ENCODE measurements around the gene ADGB.
"Not testable (repeated sequence)": the region's sequence is repeated elsewhere in the genome, so short reads cannot be mapped to it uniquely, and the experiment has no call there.

The ADGB gene

DNA sequence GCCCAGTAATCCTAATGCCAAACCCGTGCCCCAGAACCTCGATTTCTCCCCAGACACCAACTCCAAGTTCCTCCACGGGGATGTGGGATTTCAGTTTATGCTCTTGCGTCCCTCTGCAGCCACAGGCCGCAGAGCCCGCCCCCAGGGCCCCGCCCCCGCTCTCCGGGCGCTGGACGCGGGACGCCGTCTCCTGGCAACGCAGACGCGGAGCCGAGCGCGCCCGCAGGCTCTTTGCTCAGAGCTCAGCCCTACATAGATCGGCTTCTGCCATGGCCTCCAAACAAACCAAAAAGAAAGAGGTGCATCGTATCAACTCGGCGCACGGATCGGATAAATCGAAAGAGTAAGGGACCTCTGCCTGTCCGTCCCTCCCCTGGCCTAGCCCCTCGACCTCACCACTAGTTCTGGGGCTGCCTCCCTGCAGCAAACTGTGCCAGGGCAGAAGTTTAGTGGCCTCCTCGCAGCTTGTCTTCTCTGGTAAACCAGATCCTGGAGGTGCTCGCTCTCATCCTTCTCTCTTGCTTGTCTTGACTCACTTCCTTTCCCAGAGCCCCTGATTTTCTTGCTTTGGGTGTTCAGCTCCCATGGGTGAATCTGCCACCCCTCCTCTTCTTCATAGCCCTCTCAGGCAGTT lies at the start of gene ADGB:
Gene ADGB (plus strand): TSS at position 201 of the 634 bp plus-strand sequence. CDS start 69 bp downstream, at position 270.
- no peak for TF ChIP-seq ZFX (IDR thresholded peaks at IDR 0.05; ENCODE audit: borderline replicate concordance)
- TF ChIP-seq, protein P1, sequence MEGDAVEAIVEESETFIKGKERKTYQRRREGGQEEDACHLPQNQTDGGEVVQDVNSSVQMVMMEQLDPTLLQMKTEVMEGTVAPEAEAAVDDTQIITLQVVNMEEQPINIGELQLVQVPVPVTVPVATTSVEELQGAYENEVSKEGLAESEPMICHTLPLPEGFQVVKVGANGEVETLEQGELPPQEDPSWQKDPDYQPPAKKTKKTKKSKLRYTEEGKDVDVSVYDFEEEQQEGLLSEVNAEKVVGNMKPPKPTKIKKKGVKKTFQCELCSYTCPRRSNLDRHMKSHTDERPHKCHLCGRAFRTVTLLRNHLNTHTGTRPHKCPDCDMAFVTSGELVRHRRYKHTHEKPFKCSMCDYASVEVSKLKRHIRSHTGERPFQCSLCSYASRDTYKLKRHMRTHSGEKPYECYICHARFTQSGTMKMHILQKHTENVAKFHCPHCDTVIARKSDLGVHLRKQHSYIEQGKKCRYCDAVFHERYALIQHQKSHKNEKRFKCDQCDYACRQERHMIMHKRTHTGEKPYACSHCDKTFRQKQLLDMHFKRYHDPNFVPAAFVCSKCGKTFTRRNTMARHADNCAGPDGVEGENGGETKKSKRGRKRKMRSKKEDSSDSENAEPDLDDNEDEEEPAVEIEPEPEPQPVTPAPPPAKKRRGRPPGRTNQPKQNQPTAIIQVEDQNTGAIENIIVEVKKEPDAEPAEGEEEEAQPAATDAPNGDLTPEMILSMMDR (IDR thresholded peaks at IDR 0.05) = no peak
- no peak within 1 kb of the TSS for H3K27ac ChIP-seq

DNA sequence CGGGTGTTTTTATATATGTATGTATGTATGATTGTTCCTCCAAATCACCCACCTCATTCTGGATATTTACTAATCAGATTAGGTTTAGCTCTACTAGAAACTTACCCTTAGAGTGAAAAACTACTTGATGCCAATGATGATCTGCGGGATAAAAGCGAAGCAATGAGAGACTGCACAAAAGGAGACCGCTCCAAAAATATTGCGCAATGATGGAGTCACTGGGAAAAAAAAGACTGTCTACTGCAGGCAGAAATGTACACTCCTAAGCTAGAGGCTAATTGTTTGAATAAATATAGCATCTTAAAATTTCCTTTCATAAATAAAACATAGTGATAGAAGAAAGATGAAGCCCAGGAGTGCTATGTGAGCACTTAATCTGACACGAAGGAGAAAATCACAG lies 47.9 kb upstream of the ADGB start:
- H3K27ac ChIP-seq = no peak overlapping the region
- no peak for TF ChIP-seq ZFX (IDR thresholded peaks at IDR 0.05; ENCODE audit: borderline replicate concordance)
- TF ChIP-seq, protein P1 (IDR thresholded peaks at IDR 0.05) = no peak

DNA sequence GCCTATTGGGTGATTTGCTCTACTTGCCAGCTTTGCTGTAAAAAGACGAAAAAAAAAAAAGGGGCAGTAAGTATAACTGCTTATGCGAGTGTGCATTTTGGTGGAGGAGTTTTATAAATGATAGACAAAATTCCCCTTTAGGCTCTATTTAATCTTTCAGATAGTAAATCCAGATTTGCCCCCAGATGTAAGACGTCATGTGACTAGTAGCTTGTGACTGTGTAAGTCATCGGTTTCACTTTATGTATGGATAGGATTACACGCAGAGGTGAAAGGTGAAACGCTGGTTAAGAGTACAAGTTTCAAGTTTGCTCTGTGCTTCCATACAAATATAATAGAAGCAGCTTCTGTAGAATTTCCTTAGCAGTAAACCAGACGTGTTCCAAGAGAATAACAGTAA lies 47.2 kb upstream of the ADGB start:
- no peak overlapping the region for H3K27ac ChIP-seq
- TF ChIP-seq, protein P1 (IDR thresholded peaks at IDR 0.05) = no peak
- TF ChIP-seq ZFX (IDR thresholded peaks at IDR 0.05; ENCODE audit: borderline replicate concordance) = no peak

DNA sequence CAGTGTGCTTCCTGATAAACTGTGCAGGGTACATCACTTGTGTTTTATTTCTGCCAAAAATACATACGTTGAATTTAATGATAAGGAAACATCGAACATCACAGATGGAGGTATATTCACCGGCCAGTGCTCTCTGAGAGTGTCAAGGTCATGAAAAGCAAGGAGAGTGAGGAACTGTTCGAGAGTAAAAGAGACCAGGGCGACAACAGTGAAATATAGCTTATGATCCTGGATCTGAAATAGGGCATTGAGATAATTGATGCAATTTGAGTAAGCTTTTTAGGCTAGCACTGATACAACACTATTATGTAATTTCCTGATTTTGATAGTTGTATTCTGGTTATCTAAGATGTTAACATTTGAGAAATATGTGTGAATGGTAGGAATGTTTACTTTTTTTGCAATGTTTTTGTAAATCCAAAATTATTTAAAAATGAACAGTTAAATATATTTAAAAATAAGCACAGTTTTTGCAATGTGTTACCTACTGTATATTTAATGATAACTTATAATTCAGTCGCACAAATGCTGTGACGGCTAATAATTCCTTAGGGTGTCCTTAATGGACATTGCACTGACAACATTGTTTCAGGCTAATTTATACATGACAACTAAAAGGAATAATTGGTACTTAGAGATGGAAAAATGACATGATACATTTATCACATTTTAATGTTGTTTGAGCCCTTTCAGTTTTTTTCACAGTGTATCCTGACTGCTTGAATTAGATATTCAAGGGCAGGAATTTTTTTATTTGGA lies 45.2 kb upstream of the ADGB start:
- TF ChIP-seq, protein P1 (IDR thresholded peaks at IDR 0.05) = no peak
- TF ChIP-seq ZFX (IDR thresholded peaks at IDR 0.05; ENCODE audit: borderline replicate concordance) = no peak

DNA sequence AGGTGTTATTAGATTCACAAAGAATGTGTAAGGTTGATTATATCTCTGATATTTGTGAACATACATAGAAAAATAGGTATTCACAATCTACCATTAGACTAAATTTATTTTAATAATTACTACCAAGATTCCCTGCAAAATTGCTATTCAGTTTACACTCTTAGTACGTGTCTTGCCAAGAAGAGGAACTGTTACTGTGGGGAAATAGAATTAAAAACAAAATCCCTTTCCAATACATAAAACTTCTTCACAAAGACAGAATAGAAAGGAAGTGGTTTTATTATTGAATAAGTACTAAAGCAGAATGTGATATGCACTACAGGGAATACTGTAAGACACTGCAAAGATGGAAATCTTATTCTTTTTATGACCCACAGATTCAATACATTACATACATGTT lies 38.2 kb upstream of the ADGB start:
- no peak overlapping the region for H3K27ac ChIP-seq
- TF ChIP-seq, protein P1 (IDR thresholded peaks at IDR 0.05) = no peak

More for the DNA sequence above, 45.2 kb upstream of the ADGB start:
- H3K27ac ChIP-seq = no peak overlapping the region

DNA sequence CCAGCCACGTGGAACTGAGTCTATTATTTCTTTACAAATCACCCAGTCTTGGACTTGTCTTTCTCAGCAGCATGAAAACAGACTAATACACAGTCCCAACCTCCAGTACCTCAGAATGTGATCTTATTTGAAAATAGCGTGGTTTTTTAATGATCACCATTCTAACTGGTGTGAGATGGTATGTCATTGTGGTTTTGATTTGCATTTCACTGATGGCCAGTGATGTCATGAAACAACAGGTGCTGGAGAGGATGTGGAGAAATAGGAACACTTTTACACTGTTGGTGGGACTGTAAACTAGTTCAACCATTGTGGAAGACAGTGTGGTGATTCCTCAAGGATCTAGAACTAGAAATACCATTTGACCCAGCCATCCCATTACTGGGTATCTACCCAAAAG lies 32.1 kb upstream of the ADGB start:
- H3K27ac ChIP-seq = not testable (repeated sequence)

DNA sequence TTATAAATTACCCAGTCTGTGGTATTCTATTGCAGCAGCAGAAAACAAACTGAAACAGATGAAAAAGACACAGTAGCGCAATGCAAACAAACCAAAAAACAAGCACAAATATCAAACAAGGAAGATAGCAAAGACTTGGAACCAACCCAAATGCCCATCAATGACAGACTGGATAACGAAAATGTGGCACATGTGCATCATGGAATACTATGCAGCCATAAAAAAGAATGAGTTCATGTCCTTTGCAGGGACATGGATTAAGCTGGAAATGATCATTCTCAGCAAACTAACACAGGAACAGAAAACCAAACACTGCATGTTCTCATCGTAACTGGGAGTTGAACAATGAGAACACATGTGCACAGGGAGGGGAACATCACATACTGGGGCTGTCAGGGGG lies 30.2 kb upstream of the ADGB start:
- H3K27ac ChIP-seq = not testable (repeated sequence)

DNA sequence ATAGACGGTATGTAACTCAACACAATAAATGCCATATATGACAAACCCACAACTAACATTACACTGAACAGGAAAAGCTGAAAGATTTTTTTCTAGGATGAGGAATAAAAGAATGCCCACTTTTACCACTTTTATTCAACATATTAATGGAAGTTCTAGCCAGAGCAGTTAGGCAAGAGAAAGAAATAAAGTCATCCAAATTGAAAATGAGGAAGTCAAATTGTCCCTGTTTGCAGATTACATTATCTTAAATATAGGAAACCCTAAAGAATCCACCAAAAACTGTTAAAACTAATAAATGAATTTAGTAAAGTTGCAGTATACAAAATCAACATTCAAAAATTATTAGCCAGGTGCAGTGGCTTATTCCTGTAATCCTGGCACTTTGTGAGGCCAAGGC lies 24.6 kb upstream of the ADGB start:
- no peak overlapping the region for H3K27ac ChIP-seq
- TF ChIP-seq, protein P1 (IDR thresholded peaks at IDR 0.05) = no peak
- TF ChIP-seq ZFX (IDR thresholded peaks at IDR 0.05; ENCODE audit: borderline replicate concordance) = no peak
